ENCODE results near the gene PIK3R3. TPM values are rescaled to one million over a fixed set of nuclear protein-coding genes. Genes with fewer than 3 reads are reported as not detected.

Gene PIK3R3
- polyA plus RNA-seq, 2 donors = 1.3 to 2.6 TPM

DNA sequence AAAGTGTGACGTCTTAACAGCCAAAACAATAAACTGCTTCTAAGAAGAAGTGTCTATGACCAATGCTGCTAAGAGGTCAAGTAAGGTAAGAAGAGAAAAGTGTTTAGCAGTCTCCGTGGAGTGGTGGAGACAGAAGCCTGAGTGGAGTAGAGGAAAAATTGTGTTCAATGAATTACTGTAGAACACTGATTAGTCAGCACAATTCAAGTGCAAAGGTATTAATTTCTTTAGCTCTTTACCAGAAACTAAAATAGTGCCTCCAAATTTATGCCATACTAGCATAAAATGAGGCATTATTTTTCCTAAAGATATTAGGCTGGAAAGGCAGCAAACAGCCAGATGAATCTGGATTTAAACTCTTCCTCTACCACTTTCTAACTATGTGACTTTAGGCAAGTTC lies 56.1 kb downstream of the PIK3R3 start:
- Histone ChIP-seq H3K36me3 (ENCODE audit: control insufficient read depth in 2 of 2, insufficient read depth in 2 of 2, low read length in 1 of 2) (no peaks in the 10 kb centered on the region), H3K27me3 (ENCODE audit: control insufficient read depth in 1 of 2, insufficient read depth in 2 of 2, low read length in 2 of 2) (no peaks in the 10 kb centered on the region), H3K4me1 (ENCODE audit: control insufficient read depth in 2 of 2, insufficient read depth in 2 of 2, low read length in 1 of 2) (no peaks in the 10 kb centered on the region), H3K9me3 (ENCODE audit: control insufficient read depth in 2 of 2, insufficient read depth in 1 of 2, low read depth in 1 of 2, low read length in 1 of 2) (no peaks in the 10 kb centered on the region), H3K4me3 (ENCODE audit: low read depth in 1 of 2, low read length in 2 of 2) (no peak overlapping the region), H3K27ac (ENCODE audit: low read depth in 2 of 2, low read length in 1 of 2) (no peak overlapping the region)
- WGBS, 2 donors = 91 to 92% methylated on average over 2 of the region's 2 CpGs

DNA sequence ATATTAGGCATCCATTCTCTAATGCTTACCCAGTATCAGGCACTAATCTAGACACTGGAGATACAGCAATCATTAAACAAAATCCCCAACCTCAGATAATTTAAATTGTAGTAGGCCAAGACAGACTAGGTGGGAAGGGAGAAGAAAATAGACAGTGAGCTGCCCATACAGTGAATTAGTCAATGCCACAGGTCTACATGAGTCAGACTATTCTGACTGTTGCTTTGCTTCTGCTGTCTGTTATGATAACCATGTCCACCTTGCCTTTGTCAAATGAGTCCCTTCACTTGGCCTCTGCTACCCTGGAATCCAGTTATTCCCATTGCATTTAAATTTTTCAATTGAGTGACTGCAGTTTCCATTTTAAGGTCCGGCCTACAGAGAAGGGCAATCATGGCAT lies 59.5 kb downstream of the PIK3R3 start:
- no peak overlapping the region for H3K4me3 ChIP-seq (ENCODE audit: low read depth in 1 of 2, low read length in 2 of 2)
- whole genome bisulfite sequencing, 2 donors = 99 to 100% methylated on average over 1 of the region's 1 CpG
- no peak overlapping the region for H3K27ac ChIP-seq (ENCODE audit: low read depth in 2 of 2, low read length in 1 of 2)
- H3K4me1 ChIP-seq (ENCODE audit: control insufficient read depth in 2 of 2, insufficient read depth in 2 of 2, low read length in 1 of 2) = no peaks in the 10 kb centered on the region
- H3K27me3 ChIP-seq (ENCODE audit: control insufficient read depth in 1 of 2, insufficient read depth in 2 of 2, low read length in 2 of 2) = no peaks in the 10 kb centered on the region
- H3K36me3 ChIP-seq (ENCODE audit: control insufficient read depth in 2 of 2, insufficient read depth in 2 of 2, low read length in 1 of 2) = no peaks in the 10 kb centered on the region
- H3K9me3 ChIP-seq (ENCODE audit: control insufficient read depth in 2 of 2, insufficient read depth in 1 of 2, low read depth in 1 of 2, low read length in 1 of 2) = no peaks in the 10 kb centered on the region

DNA sequence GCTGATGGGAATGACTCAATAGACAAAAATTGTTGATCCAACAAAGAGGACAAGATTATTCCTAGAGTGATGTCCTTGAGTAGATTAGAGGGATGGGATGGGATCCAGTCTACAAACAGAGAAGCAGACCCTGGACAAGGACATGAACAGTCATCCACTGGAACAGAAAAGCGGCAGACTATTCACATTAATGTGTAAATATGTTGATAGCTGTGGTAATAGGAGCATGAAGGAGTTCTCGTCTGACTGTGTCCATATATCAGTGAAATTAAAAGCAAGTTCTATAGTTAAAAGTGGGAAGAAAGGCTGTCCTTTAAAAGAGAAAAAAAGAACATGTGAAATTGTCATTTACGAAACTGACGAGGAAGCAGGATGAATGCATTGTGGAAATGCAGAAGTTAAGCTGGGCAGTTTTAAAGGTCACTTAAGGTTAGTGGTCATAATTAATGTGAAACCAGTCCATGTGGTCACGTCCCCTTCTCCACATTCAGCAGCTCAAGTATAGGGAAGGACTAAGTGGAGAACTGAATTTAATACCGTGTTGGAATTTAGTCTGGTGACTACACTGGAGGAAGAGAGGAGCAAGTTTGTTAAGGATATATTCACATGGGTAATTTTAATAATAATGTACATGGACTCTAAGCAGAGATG lies 62.1 kb downstream of the PIK3R3 start:
- Histone ChIP-seq H3K9me3 (ENCODE audit: control insufficient read depth in 2 of 2, insufficient read depth in 1 of 2, low read depth in 1 of 2, low read length in 1 of 2) (no peaks in the 10 kb centered on the region), H3K4me3 (ENCODE audit: low read depth in 1 of 2, low read length in 2 of 2) (no peak overlapping the region), H3K27ac (ENCODE audit: low read depth in 2 of 2, low read length in 1 of 2) (no peak overlapping the region), H3K36me3 (ENCODE audit: control insufficient read depth in 2 of 2, insufficient read depth in 2 of 2, low read length in 1 of 2) (no peaks in the 10 kb centered on the region), H3K27me3 (ENCODE audit: control insufficient read depth in 1 of 2, insufficient read depth in 2 of 2, low read length in 2 of 2) (no peaks in the 10 kb centered on the region), H3K4me1 (ENCODE audit: control insufficient read depth in 2 of 2, insufficient read depth in 2 of 2, low read length in 1 of 2) (no peaks in the 10 kb centered on the region)
- 89% methylated on average over 6 of the region's 6 CpGs for WGBS, 2 donors

GRCh38 chr1:46068525-46068924 lies 63.9 kb downstream of the PIK3R3 start:
- Histone ChIP-seq H3K4me3 (ENCODE audit: low read depth in 1 of 2, low read length in 2 of 2) (no peak overlapping the region), H3K36me3 (ENCODE audit: control insufficient read depth in 2 of 2, insufficient read depth in 2 of 2, low read length in 1 of 2) (no peaks in the 10 kb centered on the region), H3K9me3 (ENCODE audit: control insufficient read depth in 2 of 2, insufficient read depth in 1 of 2, low read depth in 1 of 2, low read length in 1 of 2) (no peaks in the 10 kb centered on the region), H3K27ac (ENCODE audit: low read depth in 2 of 2, low read length in 1 of 2) (no peak overlapping the region), H3K4me1 (ENCODE audit: control insufficient read depth in 2 of 2, insufficient read depth in 2 of 2, low read length in 1 of 2) (no peaks in the 10 kb centered on the region), H3K27me3 (ENCODE audit: control insufficient read depth in 1 of 2, insufficient read depth in 2 of 2, low read length in 2 of 2) (no peaks in the 10 kb centered on the region)
- WGBS, 2 donors = 88 to 92% methylated on average over 3 of the region's 3 CpGs

GRCh38 chr1:46067652-46068051 lies 64.8 kb downstream of the PIK3R3 start:
- no peak overlapping the region for H3K4me3 ChIP-seq (ENCODE audit: low read depth in 1 of 2, low read length in 2 of 2)
- no peaks in the 10 kb centered on the region for H3K36me3 ChIP-seq (ENCODE audit: control insufficient read depth in 2 of 2, insufficient read depth in 2 of 2, low read length in 1 of 2)
- H3K27me3 ChIP-seq (ENCODE audit: control insufficient read depth in 1 of 2, insufficient read depth in 2 of 2, low read length in 2 of 2) = no peaks in the 10 kb centered on the region
- H3K4me1 ChIP-seq (ENCODE audit: control insufficient read depth in 2 of 2, insufficient read depth in 2 of 2, low read length in 1 of 2) = no peaks in the 10 kb centered on the region
- H3K27ac ChIP-seq (ENCODE audit: low read depth in 2 of 2, low read length in 1 of 2) = no peak overlapping the region
- 86 to 89% methylated on average over 1 of the region's 1 CpG for WGBS, 2 donors
- no peaks in the 10 kb centered on the region for H3K9me3 ChIP-seq (ENCODE audit: control insufficient read depth in 2 of 2, insufficient read depth in 1 of 2, low read depth in 1 of 2, low read length in 1 of 2)

- Histone ChIP-seq H3K27ac (ENCODE audit: low read depth in 2 of 2, low read length in 1 of 2) (no peak overlapping the region), H3K36me3 (ENCODE audit: control insufficient read depth in 2 of 2, insufficient read depth in 2 of 2, low read length in 1 of 2) (no peaks in the 10 kb centered on the region), H3K4me3 (ENCODE audit: low read depth in 1 of 2, low read length in 2 of 2) (no peak overlapping the region), H3K4me1 (ENCODE audit: control insufficient read depth in 2 of 2, insufficient read depth in 2 of 2, low read length in 1 of 2) (no peaks in the 10 kb centered on the region), H3K9me3 (ENCODE audit: control insufficient read depth in 2 of 2, insufficient read depth in 1 of 2, low read depth in 1 of 2, low read length in 1 of 2) (no peaks in the 10 kb centered on the region), H3K27me3 (ENCODE audit: control insufficient read depth in 1 of 2, insufficient read depth in 2 of 2, low read length in 2 of 2) (no peaks in the 10 kb centered on the region)
These were observed 67.0 kb downstream of the PIK3R3 start for GRCh38 chr1:46065405-46065804.

DNA sequence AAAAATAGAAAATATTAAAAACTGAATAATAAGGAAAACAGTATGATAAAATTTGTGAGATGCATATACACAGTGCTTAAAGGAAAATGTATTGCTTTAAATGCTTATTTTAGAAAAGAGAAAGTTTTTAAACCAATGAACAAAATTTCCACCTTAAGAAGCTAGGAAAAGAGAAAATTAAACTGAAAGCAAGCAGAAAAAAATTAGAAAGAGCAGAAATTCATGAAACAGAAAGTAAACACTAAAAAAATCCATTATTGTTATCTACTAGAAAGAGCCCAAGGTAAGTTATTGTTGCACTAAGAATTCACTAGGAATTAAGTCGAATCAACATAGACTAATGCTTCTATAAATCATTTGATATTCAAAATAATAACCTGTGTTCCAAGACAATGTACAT lies 67.7 kb downstream of the PIK3R3 start:
- Histone ChIP-seq H3K9me3 (ENCODE audit: control insufficient read depth in 2 of 2, insufficient read depth in 1 of 2, low read depth in 1 of 2, low read length in 1 of 2) (no peaks in the 10 kb centered on the region), H3K36me3 (ENCODE audit: control insufficient read depth in 2 of 2, insufficient read depth in 2 of 2, low read length in 1 of 2) (no peaks in the 10 kb centered on the region), H3K4me3 (ENCODE audit: low read depth in 1 of 2, low read length in 2 of 2) (no peak overlapping the region), H3K27ac (ENCODE audit: low read depth in 2 of 2, low read length in 1 of 2) (no peak overlapping the region), H3K27me3 (ENCODE audit: control insufficient read depth in 1 of 2, insufficient read depth in 2 of 2, low read length in 2 of 2) (no peaks in the 10 kb centered on the region), H3K4me1 (ENCODE audit: control insufficient read depth in 2 of 2, insufficient read depth in 2 of 2, low read length in 1 of 2) (no peaks in the 10 kb centered on the region)
- 70 to 81% methylated on average over 1 of the region's 1 CpG for WGBS, 2 donors

GRCh38 chr1:46062651-46063319 lies 69.6 kb downstream of the PIK3R3 start:
- Histone ChIP-seq H3K4me1 (ENCODE audit: control insufficient read depth in 2 of 2, insufficient read depth in 2 of 2, low read length in 1 of 2) (no peaks in the 10 kb centered on the region), H3K4me3 (ENCODE audit: low read depth in 1 of 2, low read length in 2 of 2) (no peak overlapping the region), H3K36me3 (ENCODE audit: control insufficient read depth in 2 of 2, insufficient read depth in 2 of 2, low read length in 1 of 2) (no peaks in the 10 kb centered on the region), H3K27ac (ENCODE audit: low read depth in 2 of 2, low read length in 1 of 2) (no peak overlapping the region), H3K9me3 (ENCODE audit: control insufficient read depth in 2 of 2, insufficient read depth in 1 of 2, low read depth in 1 of 2, low read length in 1 of 2) (no peaks in the 10 kb centered on the region), H3K27me3 (ENCODE audit: control insufficient read depth in 1 of 2, insufficient read depth in 2 of 2, low read length in 2 of 2) (no peaks in the 10 kb centered on the region)
- WGBS, 2 donors = 62 to 81% methylated on average over 4 of the region's 4 CpGs

GRCh38 chr1:46061146-46061545 lies 71.3 kb downstream of the PIK3R3 start:
- no peaks in the 10 kb centered on the region for H3K27me3 ChIP-seq (ENCODE audit: control insufficient read depth in 1 of 2, insufficient read depth in 2 of 2, low read length in 2 of 2)
- H3K36me3 ChIP-seq (ENCODE audit: control insufficient read depth in 2 of 2, insufficient read depth in 2 of 2, low read length in 1 of 2) = no peaks in the 10 kb centered on the region
- 64 to 80% methylated on average over 3 of the region's 3 CpGs for WGBS, 2 donors
- no peak overlapping the region for H3K4me3 ChIP-seq (ENCODE audit: low read depth in 1 of 2, low read length in 2 of 2)
- H3K9me3 ChIP-seq (ENCODE audit: control insufficient read depth in 2 of 2, insufficient read depth in 1 of 2, low read depth in 1 of 2, low read length in 1 of 2) = no peaks in the 10 kb centered on the region
- H3K4me1 ChIP-seq (ENCODE audit: control insufficient read depth in 2 of 2, insufficient read depth in 2 of 2, low read length in 1 of 2) = no peaks in the 10 kb centered on the region
- H3K27ac ChIP-seq (ENCODE audit: low read depth in 2 of 2, low read length in 1 of 2) = no peak overlapping the region

GRCh38 chr1:46058936-46059335 lies 73.5 kb downstream of the PIK3R3 start:
- Histone ChIP-seq H3K27me3 (ENCODE audit: control insufficient read depth in 1 of 2, insufficient read depth in 2 of 2, low read length in 2 of 2) (no peaks in the 10 kb centered on the region), H3K4me1 (ENCODE audit: control insufficient read depth in 2 of 2, insufficient read depth in 2 of 2, low read length in 1 of 2) (no peaks in the 10 kb centered on the region), H3K27ac (ENCODE audit: low read depth in 2 of 2, low read length in 1 of 2) (no peak overlapping the region), H3K4me3 (ENCODE audit: low read depth in 1 of 2, low read length in 2 of 2) (no peak overlapping the region), H3K36me3 (ENCODE audit: control insufficient read depth in 2 of 2, insufficient read depth in 2 of 2, low read length in 1 of 2) (no peaks in the 10 kb centered on the region), H3K9me3 (ENCODE audit: control insufficient read depth in 2 of 2, insufficient read depth in 1 of 2, low read depth in 1 of 2, low read length in 1 of 2) (no peaks in the 10 kb centered on the region)
- WGBS, 2 donors = 92 to 93% methylated on average over 5 of the region's 5 CpGs

Data from esophagus (tissue), 2 donors.